GM12878 (cell line): ENCODE results near the gene TNFSF12. TPM values are rescaled to one million over a fixed set of nuclear protein-coding genes. Genes with fewer than 3 reads are reported as not detected.

ENCODE experiments used
- CUX1 ChIP-seq: IDR thresholded peaks from 2 replicates; pipeline ENCODE4 v1.6.1; 2012; ENCODE audit warnings: improper control_type of control experiment, low read depth, low read length; ENCODE audit not compliant: insufficient replicate concordance
- KAT2A ChIP-seq: conservative IDR thresholded peaks from 2 replicates; pipeline ENCODE4 v1.6.1; 2011; ENCODE audit warnings: low read depth, low read length; ENCODE audit not compliant: control insufficient read depth
- NFYA ChIP-seq: IDR thresholded peaks from 2 replicates; pipeline ENCODE4 v1.6.1; 2011; ENCODE audit warnings: low read depth, mild to moderate bottlenecking, low read length, improper control_type of control experiment, borderline replicate concordance
- REST ChIP-seq: IDR thresholded peaks from 2 replicates; pipeline ENCODE4 v1.6.1; 2012; ENCODE audit warnings: mild to moderate bottlenecking, low read depth, low read length
- polyA plus RNA-seq, 11 experiments: library from polyadenylated mRNA; depleted of rRNA in 4 of 11; unstranded in 6 of 11; stranded (reverse) in 5 of 11; fragments of >200 nt; fragmentation: Nextera tagmentation in 4 of 11; fragmentation: Illumina TruSeq in 1 of 11; extraction: Ambion mirVana in 4 of 11; extraction: Trizol in 1 of 11; gene quantifications; 1 replicate in 1 of 11; 2 replicates in 10 of 11; pipeline versions ENCODE4 v1.2.1 to v1.2.3, GENCODE V29; 2011 to 2016; ENCODE audit warnings: inconsistent platforms in 2 of 11, missing spikeins in 2 of 11, low read depth in 1 of 11
- total RNA-seq, 4 experiments: library from RNA; depleted of rRNA in 3 of 4; stranded (reverse); fragments of >200 nt in 3 of 4; fragmentation: Illumina TruSeq in 1 of 4; extraction: Trizol in 1 of 4; gene quantifications; 2 replicates each; pipeline versions ENCODE4 v1.2.1 to v1.2.3, GENCODE V29; 2013 to 2021

TNFSF12 gene
- total and polyA plus RNA-seq, 10 of the 15 experiments (the other 5 are each of a cell fraction or from before 2014, with no cell fraction given) = 0.32 to 7.0 (median 2.6) TPM

GRCh38 chr17:7569571-7569970 is 20.7 kb downstream of the TNFSF12 start (continued):
- TF ChIP-seq CUX1 = no peak
- TF ChIP-seq KAT2A = no peak
- TF ChIP-seq REST = no peak
- no peak for TF ChIP-seq NFYA
